Gastrocnemius medialis (tissue), 4 donors: ENCODE results near the gene SIX4. TPM values are rescaled to one million over a fixed set of nuclear protein-coding genes. Genes with fewer than 3 reads are reported as not detected.

Experiments
- ATAC-seq, 2 donors: fragments of 150-250 bp; one replicate each; pipeline ENCODE4 v1.9.1; 2016
- DNase-seq, 2 donors: peaks; one replicate each; pipeline ENCODE4 v3.0.0-alpha.2; 2019
- H3K27ac ChIP-seq, 4 donors: fragments of 200-600 bp; sonication (generic); 1 replicate in 1 of 4; 2 replicates in 3 of 4; pipeline ENCODE4 v1.5.1; 2016 to 2018; ENCODE audit warnings: mild to moderate bottlenecking in 2 of 4, moderate library complexity in 1 of 4
- H3K27me3 ChIP-seq, 3 donors: fragments of 200-600 bp; sonication (generic) in 2 of 3; 1 replicate in 1 of 3; 2 replicates in 2 of 3; pipeline versions ENCODE4 v1.5.1 to v1.6.0; 2016 to 2019; ENCODE audit warnings: mild to moderate bottlenecking in 1 of 3, moderate library complexity in 1 of 3
- H3K36me3 ChIP-seq, 2 donors: fragments of 200-600 bp; sonication (generic) in 1 of 2; one replicate each; pipeline ENCODE4 v1.5.1; 2017 to 2018
- H3K4me1 ChIP-seq, 2 donors: fragments of 200-600 bp; sonication (generic) in 1 of 2; one replicate each; pipeline ENCODE4 v1.5.1; 2016 to 2017; ENCODE audit warnings: mild to moderate bottlenecking in 2 of 2
- H3K4me3 ChIP-seq, 4 donors: fragments of 200-600 bp; sonication (generic) in 3 of 4; 1 replicate in 1 of 4; 2 replicates in 3 of 4; pipeline ENCODE4 v1.5.1; 2016 to 2019; ENCODE audit warnings: mild to moderate bottlenecking in 2 of 4
- H3K9me3 ChIP-seq, 3 donors: fragments of 200-600 bp; sonication (generic) in 2 of 3; 1 replicate in 1 of 3; 2 replicates in 2 of 3; pipeline ENCODE4 v1.5.1; 2016 to 2019
- POLR2A ChIP-seq, 2 donors: fragments of 450-650 bp; IDR thresholded peaks; one replicate each; pipeline ENCODE4 v1.6.1; 2017; ENCODE audit warnings: antibody characterized with exemption in 2 of 2, mild to moderate bottlenecking in 2 of 2, moderate library complexity in 2 of 2
- in situ Hi-C, 4 donors: fragments of 200-750 bp; cut with MboI; loops; one replicate each; pipeline versions ENCODE4 v1.15.0 to v1.8.0; 2017; ENCODE audit warnings: low sequenced_read_pairs in 4 of 4
- intact Hi-C: fragments of 100-400 bp; cut with DNase I; formaldehyde crosslinking; loops from one replicate; pipeline ENCODE4 v1.15.1; 2023; ENCODE audit warnings: low total_unique reads
- total RNA-seq, 4 donors: library from RNA; depleted of rRNA; stranded (reverse); fragments of >200 nt; gene quantifications; one replicate each; pipeline versions ENCODE4 v1.1.0 to v1.2.3, GENCODE V29; 2016
- TF ChIP-seq, protein P1 (sequence below), 5 experiments: fragments of 450-650 bp in 3 of 5; fragments of 200-600 bp in 2 of 5; sonication (generic) in 2 of 5; IDR thresholded peaks in 4 of 5; conservative IDR thresholded peaks in 1 of 5; 1 replicate in 4 of 5; 2 replicates in 1 of 5; pipeline ENCODE4 v1.5.1; 2016 to 2019; ENCODE audit warnings: antibody characterized with exemption in 5 of 5, mild to moderate bottlenecking in 3 of 5, moderate library complexity in 3 of 5

Gene SIX4
- total RNA-seq, 4 donors from 2014 or later: 27.8 to 62.6 (median 46.1) TPM

DNA sequence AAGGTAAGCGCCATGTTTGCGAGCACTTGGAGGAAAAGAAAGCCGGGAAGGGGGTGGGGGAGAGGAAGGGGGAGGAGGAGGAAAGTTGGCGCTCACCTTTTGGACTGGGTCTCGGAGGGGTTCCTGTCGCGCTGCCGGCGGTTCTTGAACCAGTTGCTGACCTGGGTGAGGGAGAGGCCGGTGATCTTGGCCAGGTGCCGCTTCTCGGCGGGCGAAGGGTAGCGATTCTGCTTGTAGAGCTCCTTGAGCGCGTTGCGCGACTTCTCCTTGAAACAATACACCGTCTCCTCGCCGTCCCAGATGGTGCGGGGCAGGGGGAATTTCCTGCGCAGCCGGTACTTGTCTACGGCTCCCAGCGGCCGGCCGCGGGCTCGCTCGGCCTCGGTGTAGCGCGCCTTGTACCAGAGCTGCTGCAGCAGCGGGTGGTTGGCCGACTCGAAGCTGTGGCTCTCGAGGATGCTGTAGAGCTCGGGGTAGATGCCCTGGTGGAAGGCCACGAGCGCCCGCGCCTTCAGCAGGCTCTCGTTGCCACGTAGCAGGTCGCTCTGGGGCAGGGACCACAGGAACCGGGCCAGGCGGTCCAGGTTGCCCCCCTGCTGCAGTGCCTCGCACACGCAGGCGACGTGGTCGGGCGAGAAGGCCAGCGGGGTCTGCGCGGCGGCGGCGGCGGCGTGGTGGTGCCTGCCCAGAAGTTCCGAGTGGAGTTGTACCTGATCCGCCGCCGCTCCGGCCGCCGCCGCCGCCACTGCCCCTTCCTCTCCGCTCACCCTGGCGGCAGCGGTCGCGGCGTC is 840 bp downstream of the SIX4 start:
- Histone ChIP-seq H3K9me3 (no peaks in the 10 kb centered on the region), H3K36me3 (peaks cover 0 to 11% of the 10 kb centered on the region in 2 donors), H3K27ac (peak overlapping the region; percentile 89 to 99 (median 97)), H3K4me3 (peak overlapping the region; percentile 75 to 98 (median 88)), H3K27me3 (no peaks in the 10 kb centered on the region), H3K4me1 (peaks cover 29 to 35% of the 10 kb centered on the region in 2 donors)
- peak; percentile 49 to 53 for ATAC-seq
- peak; percentile 21 to 57 for TF ChIP-seq POLR2A (IDR thresholded peaks at IDR 0.05)
- TF ChIP-seq, protein P1, sequence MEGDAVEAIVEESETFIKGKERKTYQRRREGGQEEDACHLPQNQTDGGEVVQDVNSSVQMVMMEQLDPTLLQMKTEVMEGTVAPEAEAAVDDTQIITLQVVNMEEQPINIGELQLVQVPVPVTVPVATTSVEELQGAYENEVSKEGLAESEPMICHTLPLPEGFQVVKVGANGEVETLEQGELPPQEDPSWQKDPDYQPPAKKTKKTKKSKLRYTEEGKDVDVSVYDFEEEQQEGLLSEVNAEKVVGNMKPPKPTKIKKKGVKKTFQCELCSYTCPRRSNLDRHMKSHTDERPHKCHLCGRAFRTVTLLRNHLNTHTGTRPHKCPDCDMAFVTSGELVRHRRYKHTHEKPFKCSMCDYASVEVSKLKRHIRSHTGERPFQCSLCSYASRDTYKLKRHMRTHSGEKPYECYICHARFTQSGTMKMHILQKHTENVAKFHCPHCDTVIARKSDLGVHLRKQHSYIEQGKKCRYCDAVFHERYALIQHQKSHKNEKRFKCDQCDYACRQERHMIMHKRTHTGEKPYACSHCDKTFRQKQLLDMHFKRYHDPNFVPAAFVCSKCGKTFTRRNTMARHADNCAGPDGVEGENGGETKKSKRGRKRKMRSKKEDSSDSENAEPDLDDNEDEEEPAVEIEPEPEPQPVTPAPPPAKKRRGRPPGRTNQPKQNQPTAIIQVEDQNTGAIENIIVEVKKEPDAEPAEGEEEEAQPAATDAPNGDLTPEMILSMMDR (IDR thresholded peaks at IDR 0.05 in 4 of 5, conservative IDR thresholded peaks at IDR 0.05 in 1 of 5): peak in 3 of 5 experiments; percentile 5 to 20 (median 19)
- DNase-seq: peak; percentile 61 to 75
- intact Hi-C loops (loop anchor here (2.0 to 5.0 kb wide), 6 partner anchors 67 to 534 kb away; partner anchors contain the start of genes SLC38A6 and TRMT5), in situ Hi-C loops (loop anchor here (10.0 kb wide), 5 partner anchors 59 to 471 kb away; no protein-coding TSS in a partner anchor)

- intact Hi-C loops: loop anchor here (2.0 to 5.0 kb wide), 6 partner anchors 66 to 535 kb away; partner anchors contain the start of genes SLC38A6 and TRMT5
- H3K9me3 ChIP-seq: no peaks in the 10 kb centered on the region
- ATAC-seq (peak; percentile 25 to 38), DNase-seq (peak; percentile 49 to 53)
- H3K27me3 ChIP-seq: no peaks in the 10 kb centered on the region
- TF ChIP-seq POLR2A (IDR thresholded peaks at IDR 0.05): no peak
- TF ChIP-seq, protein P1 (IDR thresholded peaks at IDR 0.05 in 4 of 5, conservative IDR thresholded peaks at IDR 0.05 in 1 of 5): no peak
- H3K4me1 ChIP-seq: peaks cover 29 to 39% of the 10 kb centered on the region in 2 donors
- in situ Hi-C loops: loop anchor here (10.0 kb wide), 5 partner anchors 58 to 472 kb away; no protein-coding TSS in a partner anchor
- peak overlapping the region; percentile 89 to 99 (median 97) for H3K27ac ChIP-seq
- H3K4me3 ChIP-seq: peak overlapping the region; percentile 75 to 98 (median 88)
- peaks cover 0 to 15% of the 10 kb centered on the region in 2 donors for H3K36me3 ChIP-seq
Observed at GRCh38 chr14:60722357-60723115, 1.6 kb downstream of the SIX4 start.

- Histone ChIP-seq H3K36me3 (peaks cover 0 to 20% of the 10 kb centered on the region in 2 donors), H3K27me3 (no peaks in the 10 kb centered on the region), H3K27ac (peak overlapping the region; percentile 89 to 99 (median 97)), H3K4me3 (peak overlapping the region; percentile 75 to 98 (median 88)), H3K9me3 (no peaks in the 10 kb centered on the region), H3K4me1 (peaks cover 29 to 39% of the 10 kb centered on the region in 2 donors)
- DNase-seq (no peak), ATAC-seq (no peak)
- intact Hi-C loops (loop anchor here (2.0 to 5.0 kb wide), 6 partner anchors 65 to 535 kb away; partner anchors contain the start of genes SLC38A6 and TRMT5), in situ Hi-C loops (loop anchor here (10.0 kb wide), 5 partner anchors 57 to 473 kb away; no protein-coding TSS in a partner anchor)
- TF ChIP-seq POLR2A (IDR thresholded peaks at IDR 0.05): no peak
- TF ChIP-seq, protein P1 (IDR thresholded peaks at IDR 0.05 in 4 of 5, conservative IDR thresholded peaks at IDR 0.05 in 1 of 5): no peak
Observed at GRCh38 chr14:60722107-60722356, 2.1 kb downstream of the SIX4 start.

DNA sequence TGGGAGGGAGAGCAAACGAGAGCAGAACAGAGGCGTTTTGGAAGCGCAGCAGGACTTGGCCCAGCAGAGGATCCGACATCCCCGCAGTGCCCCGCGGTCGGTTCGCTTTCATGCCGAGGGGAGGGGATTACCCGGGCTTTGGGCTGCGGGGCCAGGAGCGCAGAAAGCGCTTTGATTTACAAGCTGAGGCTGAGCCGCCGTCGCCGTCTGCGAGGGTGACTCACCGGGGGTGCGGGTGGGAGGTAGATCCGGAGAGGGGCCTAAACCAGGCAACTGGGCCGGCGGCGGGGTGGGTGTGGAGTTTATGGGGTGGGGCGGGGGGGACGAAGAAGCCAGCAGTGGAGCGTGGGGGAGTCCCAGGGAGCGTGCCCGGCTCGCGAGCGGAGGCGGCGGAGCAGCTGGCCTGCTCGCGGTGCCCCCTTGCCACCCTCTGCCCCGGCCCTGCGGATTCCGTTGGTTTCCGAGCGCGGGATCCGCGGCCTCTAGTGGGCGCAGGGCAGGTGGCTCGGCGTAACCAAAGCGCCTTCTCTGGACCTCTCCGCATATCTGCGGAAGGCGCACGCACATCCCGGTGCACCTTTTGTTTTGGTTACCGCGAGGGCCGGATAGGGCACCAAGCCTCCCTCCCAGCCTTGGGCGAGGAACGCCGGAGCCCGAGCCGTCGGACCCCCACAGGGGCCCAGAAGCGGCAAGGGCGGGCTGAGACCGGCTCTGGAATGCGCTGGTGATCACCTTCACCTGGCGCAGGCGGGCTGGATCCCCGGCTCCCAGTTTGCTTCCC is 2.6 kb downstream of the SIX4 start:
- Histone ChIP-seq H3K4me3 (peak overlapping the region; percentile 75 to 98 (median 88)), H3K27me3 (no peaks in the 10 kb centered on the region), H3K27ac (peak overlapping the region; percentile 89 to 99 (median 97)), H3K36me3 (peaks cover 0 to 23% of the 10 kb centered on the region in 2 donors), H3K4me1 (peaks cover 29 to 39% of the 10 kb centered on the region in 2 donors), H3K9me3 (no peaks in the 10 kb centered on the region)
- intact Hi-C loops: loop anchor here (2.0 to 5.0 kb wide), 7 partner anchors 65 to 536 kb away; partner anchors contain the start of genes SLC38A6 and TRMT5
- TF ChIP-seq POLR2A (IDR thresholded peaks at IDR 0.05): peak in 1 of 2 donors; percentile 7
- TF ChIP-seq, protein P1 (IDR thresholded peaks at IDR 0.05 in 4 of 5, conservative IDR thresholded peaks at IDR 0.05 in 1 of 5): peak; percentile 22 to 73 (median 42)
- ATAC-seq: peak; percentile 25 to 36
- in situ Hi-C loops: loop anchor here (10.0 kb wide), 5 partner anchors 57 to 473 kb away; no protein-coding TSS in a partner anchor
- peak; percentile 31 to 65 for DNase-seq
